HG02840 (cell line): ENCODE measurements around the gene GRIK2.

ENCODE experiments used
- ATAC-seq: cut with Tn5 transposase; IDR thresholded peaks from one replicate; pipeline ENCODE4 v1.9.1; 2021; ENCODE audit warnings: mild to moderate bottlenecking, moderate library complexity, moderate number of reproducible peaks; ENCODE audit not compliant: unreplicated experiment, low FRiP score

The GRIK2 gene

DNA sequence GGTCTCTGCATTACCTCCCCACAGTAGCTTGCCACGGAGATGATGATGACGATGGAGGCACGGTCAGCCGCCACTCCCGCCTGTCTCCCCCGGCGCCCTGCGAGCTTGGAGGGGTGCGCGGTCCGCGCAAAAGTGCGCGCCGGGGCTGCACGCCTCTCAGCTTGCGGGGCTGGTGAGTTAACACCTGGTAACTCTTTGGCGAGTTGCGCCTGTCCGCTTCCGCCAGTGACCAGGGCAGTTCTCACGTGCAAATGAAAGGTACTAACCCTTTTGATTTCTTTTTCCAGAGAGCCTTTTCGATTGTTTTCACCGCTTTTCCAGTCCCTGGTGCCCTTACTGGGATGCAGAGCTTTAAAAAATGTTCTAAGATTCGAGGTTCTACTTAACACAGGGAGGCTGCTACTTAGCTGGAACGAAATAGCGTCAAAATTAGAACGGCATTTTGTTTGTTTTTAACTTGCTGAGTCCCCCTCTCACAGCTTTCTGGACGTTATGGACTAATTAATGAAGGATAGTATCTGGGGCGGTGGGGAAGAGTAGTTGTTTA lies 6.2 kb downstream of the GRIK2 start:
- no peak for ATAC-seq

DNA sequence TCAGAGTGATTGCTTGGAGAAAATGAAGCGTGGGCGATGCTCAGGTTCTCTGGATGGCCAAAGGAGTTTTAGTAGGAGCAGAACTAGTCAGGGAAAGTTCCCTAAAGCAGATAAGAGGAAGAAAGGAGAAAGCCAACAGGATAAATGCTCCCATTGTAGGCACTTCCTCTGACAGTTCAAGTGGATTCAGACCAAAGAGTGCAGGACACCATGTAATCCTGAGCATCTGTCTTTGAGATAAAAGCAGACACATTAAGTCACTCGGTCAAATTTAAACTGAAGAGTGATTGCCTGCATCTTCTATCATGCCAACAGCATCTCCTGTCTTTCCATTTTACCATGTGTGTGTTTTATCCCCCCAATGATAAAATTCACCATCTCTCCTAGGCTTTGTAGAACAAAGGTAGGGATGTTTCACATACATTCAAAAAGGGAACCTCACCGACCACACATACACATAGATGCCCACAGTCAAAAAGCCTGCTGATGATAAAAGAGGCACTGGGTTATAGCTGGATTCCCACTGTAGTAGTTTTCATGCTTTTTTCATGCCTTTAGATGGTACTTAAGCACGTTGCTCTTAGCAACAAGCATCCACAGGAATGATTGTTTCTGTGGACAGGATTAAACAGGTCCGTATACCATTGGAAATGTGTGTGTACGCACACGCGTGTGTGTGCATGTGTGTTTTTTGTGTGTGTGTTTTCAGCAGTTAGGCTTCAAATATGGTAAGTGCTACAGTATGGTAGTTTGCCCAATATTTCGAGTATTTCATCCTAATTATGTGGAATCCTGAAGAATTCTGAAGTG lies 7.0 kb downstream of the GRIK2 start:
- no peak for ATAC-seq

DNA sequence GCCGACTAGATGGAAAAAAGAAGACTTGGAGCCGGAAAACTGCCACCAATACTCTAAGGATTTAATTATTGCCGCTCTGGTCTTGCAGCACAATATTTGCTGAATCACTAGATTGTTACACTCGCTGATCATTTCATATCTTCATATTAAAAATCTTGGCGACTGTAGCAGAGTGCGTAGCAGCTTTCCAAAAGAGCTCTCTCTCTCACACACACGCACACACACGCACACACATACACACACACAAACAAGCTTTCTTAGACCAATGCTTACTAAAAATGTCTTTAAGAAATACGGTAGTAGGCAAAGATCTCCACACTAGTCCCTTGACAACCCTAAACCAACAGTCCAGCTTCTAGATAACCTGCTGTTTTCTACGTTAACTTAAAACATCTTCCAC lies 7.7 kb downstream of the GRIK2 start:
- no peak for ATAC-seq

DNA sequence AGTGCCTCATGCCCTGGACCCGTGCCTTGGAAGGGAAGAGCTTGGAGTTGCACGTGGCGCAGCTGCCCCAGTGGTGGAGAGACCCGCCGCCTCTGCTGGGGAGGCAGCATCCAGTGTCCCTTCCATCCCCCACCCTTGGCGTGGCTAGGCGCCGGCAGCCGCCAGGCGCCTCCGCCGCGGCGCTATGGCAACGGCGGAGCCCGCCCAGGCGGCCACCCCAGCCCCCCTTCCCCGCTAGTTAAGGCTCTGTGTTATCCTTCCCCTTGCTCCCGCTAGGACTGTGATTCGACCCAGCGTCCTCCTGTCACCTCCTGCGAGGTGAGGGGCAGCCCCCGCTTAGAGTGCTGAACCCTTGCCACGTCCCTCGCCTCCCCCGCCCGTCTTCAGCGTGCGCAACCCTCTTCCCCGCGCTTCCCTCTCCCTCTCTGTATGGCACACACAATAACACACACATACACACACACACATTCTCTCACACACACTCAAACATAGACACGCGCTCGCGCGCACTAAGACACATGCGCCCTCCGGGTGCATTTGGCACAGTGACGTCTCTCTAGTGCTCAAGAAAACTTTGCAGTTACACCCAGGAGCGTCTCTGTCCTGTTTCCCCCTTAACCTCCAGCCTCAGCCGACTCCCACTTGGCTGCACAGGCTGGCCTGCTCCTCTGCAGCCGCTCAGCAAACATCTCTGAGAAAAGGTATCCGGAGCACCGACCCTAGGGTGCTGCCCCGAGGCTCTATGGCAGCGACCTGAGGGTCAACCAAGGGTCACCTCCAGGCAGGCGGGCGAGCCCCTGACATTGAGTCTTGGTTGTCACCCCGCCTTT lies 8.5 kb downstream of the GRIK2 start:
- ATAC-seq, result no peak

DNA sequence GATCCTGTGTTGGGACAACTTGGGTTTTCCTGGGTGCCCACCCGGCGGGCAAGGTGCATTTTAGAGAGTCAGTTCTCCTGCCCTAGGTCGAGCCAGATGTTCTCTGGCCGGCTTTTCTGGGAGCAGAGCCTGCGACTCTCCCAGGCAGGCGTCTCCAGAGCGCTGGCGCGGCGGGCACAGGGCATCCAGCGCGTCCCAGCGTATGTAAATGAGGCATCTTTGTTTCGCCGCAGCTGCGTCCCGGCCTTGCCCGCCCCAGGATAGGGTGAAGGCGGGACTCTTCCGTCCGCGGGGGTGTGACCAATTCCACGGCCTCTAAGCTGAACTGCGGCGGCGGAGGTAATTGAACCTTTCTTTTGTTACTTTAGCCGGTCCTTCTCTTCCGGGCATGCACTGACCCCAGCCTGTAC lies 9.1 kb downstream of the GRIK2 start:
- ATAC-seq, result no peak

DNA sequence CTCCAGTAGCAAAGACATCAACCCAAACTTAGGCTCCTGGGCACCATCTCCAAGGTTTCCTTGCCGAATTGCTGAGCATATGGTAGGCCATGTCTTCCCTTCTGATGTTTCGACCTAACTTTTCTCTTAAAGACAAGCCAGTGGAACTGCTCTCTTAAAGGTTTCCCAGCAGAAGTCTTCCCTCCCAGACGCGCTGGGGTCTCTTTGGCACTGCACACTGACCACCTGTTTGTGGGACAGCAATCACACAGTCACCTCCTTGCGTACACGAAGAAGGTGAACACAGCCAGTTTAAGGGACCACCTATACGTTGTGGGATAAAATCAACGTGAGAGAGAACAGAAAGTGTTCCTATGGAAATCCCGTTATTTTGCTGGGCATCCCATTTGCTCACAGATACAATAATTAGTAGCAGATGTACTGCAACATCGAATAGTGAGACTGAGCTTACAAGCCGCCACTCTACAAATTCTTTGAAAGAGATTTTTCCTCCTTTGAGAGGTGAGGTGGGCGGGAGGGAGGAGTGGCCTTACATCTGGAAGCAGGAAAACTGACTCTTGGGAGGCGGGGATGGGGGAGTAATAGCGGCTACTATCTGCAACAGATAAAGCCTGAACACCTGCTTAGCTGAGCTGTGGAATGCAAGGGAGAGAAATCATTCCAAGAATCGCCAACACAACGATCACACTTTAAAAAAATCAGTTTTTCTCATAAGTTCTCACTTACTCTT lies 9.9 kb downstream of the GRIK2 start:
- ATAC-seq, result no peak

DNA sequence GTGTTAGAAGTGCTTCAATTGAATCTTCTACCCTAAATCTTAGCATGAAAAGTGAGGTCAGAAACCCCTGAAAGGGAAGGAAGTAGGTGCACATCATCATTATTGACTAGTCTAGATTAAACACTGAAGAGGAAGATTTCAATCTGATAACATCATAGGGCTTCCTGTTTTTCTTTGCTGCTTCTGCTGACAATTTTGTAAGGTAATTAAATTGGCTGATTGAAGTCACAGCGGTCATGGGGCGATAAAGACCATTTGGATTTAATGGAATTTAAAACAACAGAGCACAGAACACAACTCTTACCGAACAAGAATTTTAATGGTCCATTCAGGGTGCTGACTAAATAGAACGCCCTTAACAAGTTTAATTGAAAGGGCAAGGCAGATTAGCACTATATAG lies 11.3 kb downstream of the GRIK2 start:
- ATAC-seq, result no peak

DNA sequence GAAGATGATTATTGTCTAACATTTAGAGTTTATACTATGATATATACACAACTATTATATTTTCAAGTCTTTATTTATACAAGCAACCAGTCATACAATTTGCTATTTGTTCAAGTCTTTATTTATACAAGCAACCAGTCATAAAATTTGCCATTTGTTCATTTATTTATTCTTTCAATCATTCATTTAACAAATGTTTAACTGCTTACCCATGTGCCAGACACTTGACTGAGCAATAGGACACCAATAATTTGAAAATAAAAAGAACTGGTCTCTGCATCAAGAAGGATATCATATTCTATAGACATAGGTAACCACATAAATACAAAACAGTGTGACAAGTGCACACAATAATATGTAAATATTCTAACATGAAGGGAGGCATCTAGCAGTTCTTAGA lies 20.3 kb downstream of the GRIK2 start:
- no peak for ATAC-seq

DNA sequence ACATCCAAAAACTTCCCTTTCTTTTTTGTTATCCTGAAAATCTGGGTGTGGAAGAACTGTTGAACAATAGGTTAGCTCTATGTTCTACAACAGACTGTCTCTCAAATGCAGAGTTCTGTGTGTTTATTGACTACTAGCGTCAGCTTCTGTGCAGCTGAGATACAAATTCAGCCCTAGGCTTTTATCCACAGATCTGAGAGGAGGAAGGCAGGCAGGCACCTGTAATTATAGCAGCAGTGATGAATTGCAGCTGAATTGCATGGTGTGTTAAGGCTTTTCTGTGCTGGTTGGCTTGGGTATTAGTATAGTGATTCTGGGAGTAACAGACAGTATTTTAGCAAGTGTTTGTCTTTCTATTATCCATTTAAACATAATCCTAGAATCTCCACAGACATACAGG lies 24.4 kb downstream of the GRIK2 start:
- no peak for ATAC-seq

DNA sequence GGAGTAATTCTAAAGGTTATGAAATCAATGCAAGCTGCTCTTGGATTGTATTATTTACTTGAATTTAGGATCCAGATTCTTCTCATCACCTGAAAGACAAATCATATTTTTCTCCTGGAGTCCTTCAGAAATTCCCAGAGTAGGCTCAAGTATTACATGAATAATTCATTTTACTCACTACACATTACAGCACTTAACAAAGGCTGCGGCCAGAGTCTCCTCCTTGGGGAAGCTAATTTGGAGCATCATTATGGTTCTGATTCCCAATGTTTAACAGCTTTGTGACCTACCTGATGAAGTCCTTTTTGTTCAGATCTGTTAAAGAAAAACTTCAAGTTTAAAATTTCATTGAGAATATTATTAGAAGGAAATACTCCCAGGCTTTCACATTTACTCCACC lies 28.7 kb downstream of the GRIK2 start:
- ATAC-seq, result no peak

DNA sequence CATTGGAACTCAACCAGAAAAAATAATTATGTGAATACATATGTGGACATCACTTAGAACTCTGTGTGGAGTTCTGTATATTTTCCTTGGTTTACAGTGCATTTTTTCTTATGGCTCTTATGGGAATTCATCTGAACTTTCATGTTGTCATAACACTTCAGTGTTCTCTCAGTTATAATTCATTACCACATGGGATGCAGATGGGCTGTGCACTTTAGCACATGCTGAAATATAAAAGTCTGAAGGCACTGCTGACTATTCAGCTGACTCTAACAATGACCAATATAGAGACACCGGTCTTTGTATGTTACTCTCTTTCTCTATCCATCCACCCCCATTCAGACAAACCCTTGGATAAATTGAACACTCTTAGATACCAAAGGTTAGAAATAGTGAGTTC lies 29.3 kb downstream of the GRIK2 start:
- no peak for ATAC-seq

DNA sequence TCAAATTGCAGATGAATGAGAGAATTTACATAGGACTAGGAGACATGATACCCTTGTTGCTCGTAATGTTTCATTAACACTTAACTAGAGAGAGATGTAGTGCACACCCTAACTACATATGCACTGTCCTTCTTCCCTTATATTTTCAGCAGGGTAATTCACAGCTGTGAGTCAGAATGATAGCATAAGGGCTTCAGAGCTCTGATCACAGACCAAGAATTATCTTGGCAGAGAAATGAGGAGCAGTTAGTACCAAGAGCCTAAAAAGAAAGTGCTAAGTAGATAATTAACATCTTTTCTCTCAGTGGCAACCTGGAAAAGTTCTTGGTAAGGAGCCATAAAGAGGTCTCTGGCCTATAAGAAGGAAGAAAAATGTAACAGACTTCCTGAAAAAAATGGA lies 35.8 kb downstream of the GRIK2 start:
- ATAC-seq, result no peak

DNA sequence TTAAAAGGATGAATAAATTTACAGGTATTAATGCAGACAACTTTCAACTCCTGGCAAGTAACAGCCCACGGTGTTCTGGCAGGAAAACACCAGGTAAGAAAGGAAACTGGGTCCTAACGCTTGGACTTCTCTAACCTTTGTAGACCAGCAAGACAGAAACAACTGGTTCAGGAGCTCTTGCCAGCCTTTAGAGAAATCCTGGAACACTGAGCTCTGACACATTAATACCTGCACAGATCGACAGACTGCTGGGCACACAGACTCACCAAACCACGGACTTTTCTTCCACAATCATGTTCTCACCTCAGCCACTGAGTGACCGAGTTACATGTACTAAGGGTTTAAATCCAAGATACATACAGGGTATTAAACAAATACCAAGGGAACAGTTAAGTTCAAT lies 36.3 kb downstream of the GRIK2 start:
- ATAC-seq, result no peak

DNA sequence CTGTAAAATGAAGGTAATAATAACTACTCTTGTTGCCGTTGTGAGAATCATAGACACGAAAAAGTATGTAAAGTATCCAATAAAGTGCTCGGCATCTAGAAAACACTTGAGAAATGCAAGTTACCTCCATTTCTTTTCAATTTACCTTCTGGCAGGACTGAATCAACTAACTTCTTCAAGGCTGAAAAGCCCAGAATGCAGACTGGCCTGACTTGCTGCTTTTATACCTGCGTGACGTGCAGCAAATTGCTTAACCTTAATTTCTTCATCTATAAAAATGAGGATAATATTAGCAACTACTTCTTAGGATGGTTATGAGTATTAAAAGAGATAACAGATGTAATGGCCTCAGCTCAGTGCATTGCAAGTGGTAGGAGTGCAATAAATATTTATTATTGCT lies 39.6 kb downstream of the GRIK2 start:
- no peak for ATAC-seq

DNA sequence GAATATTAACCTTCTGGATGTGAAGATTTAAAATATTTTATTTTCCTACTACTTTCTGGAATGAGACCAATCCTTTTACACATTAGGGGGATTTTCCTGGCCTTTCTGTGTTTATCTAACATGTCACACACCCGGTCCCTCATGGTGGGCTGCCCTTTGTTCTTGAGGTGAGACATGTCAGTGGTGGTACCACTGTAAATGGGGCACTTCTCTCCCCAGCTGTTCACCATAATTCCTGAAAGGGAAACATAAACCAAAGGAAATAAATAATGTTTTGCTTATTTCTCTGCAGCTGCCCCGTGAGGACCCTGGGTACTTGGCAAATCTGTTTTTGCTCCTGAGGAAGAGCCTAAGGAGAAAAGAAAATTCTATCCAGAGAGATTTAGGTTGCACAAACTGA lies 41.1 kb downstream of the GRIK2 start:
- no peak for ATAC-seq

DNA sequence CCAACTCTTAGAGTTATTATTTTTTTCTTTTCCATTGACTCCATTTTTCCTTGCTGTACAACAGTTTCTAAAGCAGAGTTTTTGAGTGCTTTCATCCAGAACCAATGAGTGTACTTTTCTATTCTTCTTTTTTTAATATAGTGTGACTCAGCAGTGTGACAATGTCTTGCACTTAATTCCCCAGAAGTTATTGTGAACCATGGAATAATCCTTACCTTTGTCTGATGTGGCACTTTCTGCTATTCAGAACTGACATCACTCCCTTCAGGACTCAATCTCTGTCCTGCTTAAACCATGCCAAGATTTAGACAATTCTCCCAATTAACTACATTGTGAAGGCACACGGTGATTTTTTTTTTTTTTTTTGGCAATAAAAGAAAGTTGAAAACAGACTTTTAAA lies 41.5 kb downstream of the GRIK2 start:
- ATAC-seq, result no peak

DNA sequence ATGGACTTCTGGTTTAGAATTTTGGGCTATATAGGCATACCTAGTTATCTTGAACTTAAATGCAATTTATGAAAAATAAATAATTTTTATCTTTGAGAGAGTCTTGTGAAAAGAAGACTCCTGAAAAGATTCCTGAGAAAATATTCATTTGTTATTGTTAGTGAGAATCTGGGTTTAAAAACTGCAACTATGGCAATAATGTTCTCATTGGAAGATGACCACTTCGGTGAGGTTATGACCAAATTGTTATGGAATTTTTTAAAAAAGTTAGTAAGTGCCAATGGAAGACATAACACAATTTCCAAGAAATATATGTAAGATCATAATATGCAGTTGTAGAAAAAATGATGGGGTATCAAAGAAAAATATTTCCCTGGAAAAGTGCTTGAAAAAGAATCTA lies 46.3 kb downstream of the GRIK2 start:
- no peak for ATAC-seq

DNA sequence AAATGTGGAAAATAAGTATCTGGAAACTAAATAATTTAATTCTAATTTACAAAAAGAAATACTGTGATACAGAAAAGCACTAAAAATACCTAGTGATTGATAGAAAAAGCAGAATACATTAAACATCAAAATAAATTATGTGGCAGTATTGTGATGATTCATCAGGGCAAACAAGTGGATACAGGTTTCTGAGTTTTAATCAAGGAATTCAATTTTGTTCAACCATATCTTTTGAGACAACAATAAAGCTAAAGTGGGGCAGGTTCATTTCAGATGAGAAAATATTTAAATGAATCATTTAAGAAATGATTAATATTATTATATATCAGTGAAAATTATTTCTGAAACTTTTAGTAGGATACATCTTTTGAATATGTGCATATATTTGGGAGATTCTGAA lies 49.8 kb downstream of the GRIK2 start:
- ATAC-seq, result no peak

DNA sequence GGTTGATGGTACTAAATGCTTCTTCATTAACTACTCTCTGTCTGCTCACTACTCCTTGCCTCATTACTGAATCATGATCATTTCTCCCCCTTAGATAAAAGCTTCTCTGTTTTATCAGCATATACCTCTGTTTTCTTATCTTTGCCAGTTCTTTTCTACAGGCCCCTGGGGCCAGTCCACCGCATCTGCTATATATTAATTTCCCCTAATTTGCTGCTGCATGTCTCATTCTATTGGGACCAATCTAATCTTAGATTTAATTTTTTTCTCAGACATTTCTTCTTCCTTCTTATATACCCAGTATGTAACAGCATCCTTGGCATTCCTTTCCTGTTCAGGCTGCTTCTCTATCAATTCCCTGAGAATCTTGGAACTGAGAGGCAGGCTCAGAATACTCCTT lies 51.2 kb downstream of the GRIK2 start:
- ATAC-seq, result no peak

DNA sequence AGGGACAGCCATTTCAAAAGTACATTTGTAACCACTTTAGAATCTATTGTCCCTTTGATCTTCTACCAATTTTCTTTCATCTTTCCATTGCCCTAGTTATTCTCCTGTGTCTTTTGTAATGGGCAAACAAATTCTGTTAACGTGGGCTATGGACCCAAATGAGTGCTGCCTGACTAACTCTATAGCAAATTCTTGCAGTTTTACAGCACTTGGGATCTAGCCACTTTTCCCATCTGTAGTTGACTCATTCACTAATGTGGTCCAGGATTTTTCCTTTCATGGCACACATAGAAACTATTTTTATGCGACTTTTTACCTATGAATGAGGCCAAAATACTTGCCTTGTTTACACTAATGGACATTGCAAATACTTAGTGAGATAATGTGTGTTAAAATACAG lies 52.0 kb downstream of the GRIK2 start:
- no peak for ATAC-seq

DNA sequence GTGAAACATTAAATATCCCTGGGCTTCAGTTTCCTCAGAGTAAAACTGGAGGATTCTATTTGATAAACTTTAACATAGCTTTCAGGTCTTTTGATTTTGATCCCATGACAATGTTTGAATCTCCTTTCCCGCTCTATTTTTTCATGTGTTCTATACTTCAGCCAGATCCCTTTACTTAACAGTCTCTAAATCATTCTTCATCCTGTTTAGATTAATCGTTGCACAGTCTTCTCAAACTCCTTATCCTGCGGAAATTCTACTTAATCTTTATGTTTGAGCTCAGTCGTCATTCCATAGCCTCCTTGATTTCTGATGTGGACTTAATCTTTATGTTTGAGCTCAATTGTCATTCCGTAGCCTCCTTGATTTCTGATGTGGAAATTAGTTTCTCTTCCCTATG lies 57.4 kb downstream of the GRIK2 start:
- no peak for ATAC-seq
